Mesenchymal stem cell (in vitro differentiated cells and primary cell): ENCODE data around the gene CR2. TPM values are rescaled to one million over a fixed set of nuclear protein-coding genes. Genes with fewer than 3 reads are reported as not detected.

ENCODE experiments used
- DNase-seq: peaks from one replicate; pipeline ENCODE4 v3.0.0-alpha.2; 2013
- H2AFZ ChIP-seq: one replicate; pipeline ENCODE4 v1.6.1; 2013; ENCODE audit warnings: low read depth, mild to moderate bottlenecking, control low read depth, inconsistent platforms, low read length, moderate library complexity
- H2AK5ac ChIP-seq: 2 replicates; pipeline ENCODE4 v1.6.1; 2013; ENCODE audit warnings: low read length, moderate library complexity, mild to moderate bottlenecking, inconsistent platforms; ENCODE audit not compliant: severe bottlenecking
- H2BK120ac ChIP-seq: one replicate; pipeline ENCODE4 v1.6.1; 2013; ENCODE audit warnings: low read depth, mild to moderate bottlenecking, inconsistent platforms, low read length, moderate library complexity
- H2BK12ac ChIP-seq, 2 experiments: one replicate each; pipeline ENCODE4 v1.6.1; 2013; ENCODE audit warnings: inconsistent platforms in 2 of 2, low read length in 2 of 2, mild to moderate bottlenecking in 2 of 2, moderate library complexity in 2 of 2, control low read depth in 1 of 2
- H2BK15ac ChIP-seq: one replicate; pipeline ENCODE4 v1.6.1; 2013; ENCODE audit warnings: mild to moderate bottlenecking, low read depth, inconsistent platforms; ENCODE audit not compliant: poor library complexity, severe bottlenecking
- H2BK5ac ChIP-seq: 2 replicates; pipeline ENCODE4 v1.6.1; 2013; ENCODE audit warnings: low read depth, mild to moderate bottlenecking, low read length, control low read depth, inconsistent platforms; ENCODE audit not compliant: poor library complexity, severe bottlenecking
- H3K14ac ChIP-seq, 2 experiments: one replicate each; pipeline ENCODE4 v1.6.1; 2013; ENCODE audit warnings: inconsistent platforms in 2 of 2, low read length in 2 of 2, control low read depth in 1 of 2, mild to moderate bottlenecking in 1 of 2, moderate library complexity in 1 of 2
- H3K18ac ChIP-seq, 2 experiments: one replicate each; pipeline ENCODE4 v1.6.1; 2013; ENCODE audit warnings: inconsistent platforms in 2 of 2, low read length in 2 of 2, control low read depth in 1 of 2, low read depth in 1 of 2, mild to moderate bottlenecking in 1 of 2
- H3K23ac ChIP-seq, 2 experiments: one replicate each; pipeline ENCODE4 v1.6.1; 2013; ENCODE audit warnings: inconsistent platforms in 2 of 2, low read length in 2 of 2, mild to moderate bottlenecking in 2 of 2, moderate library complexity in 2 of 2, control low read depth in 1 of 2
- H3K27ac ChIP-seq: 2 replicates; pipeline ENCODE4 v1.5.1; 2013; ENCODE audit warnings: mild to moderate bottlenecking, moderate library complexity, low read length, control low read depth, inconsistent platforms; ENCODE audit not compliant: poor library complexity, severe bottlenecking
- H3K27me3 ChIP-seq, 2 experiments: 2 replicates each; pipeline versions ENCODE4 v1.6.1 to v1.7.0; 2013; ENCODE audit warnings: low read length in 2 of 2, mild to moderate bottlenecking in 2 of 2, moderate library complexity in 2 of 2, control low read depth in 1 of 2, inconsistent platforms in 1 of 2; ENCODE audit not compliant: control insufficient read depth in 1 of 2, insufficient read depth in 1 of 2
- H3K36me3 ChIP-seq, 2 experiments: 2 replicates each; pipeline versions ENCODE4 v1.6.1 to v1.7.0; 2013; ENCODE audit warnings: low read length in 2 of 2, control low read depth in 1 of 2, inconsistent platforms in 1 of 2, low read depth in 1 of 2, mild to moderate bottlenecking in 1 of 2; ENCODE audit not compliant: insufficient read depth in 2 of 2, control insufficient read depth in 1 of 2
- H3K4ac ChIP-seq, 2 experiments: one replicate each; pipeline ENCODE4 v1.6.1; 2013; ENCODE audit warnings: inconsistent platforms in 2 of 2, low read length in 2 of 2, mild to moderate bottlenecking in 2 of 2, moderate library complexity in 2 of 2, control low read depth in 1 of 2, low read depth in 1 of 2
- H3K4me1 ChIP-seq: 2 replicates; pipeline ENCODE4 v1.6.1; 2013; ENCODE audit warnings: low read depth, low read length, control low read depth; ENCODE audit not compliant: control insufficient read depth, insufficient read depth
- H3K4me2 ChIP-seq: 2 replicates; pipeline ENCODE4 v1.6.1; 2013; ENCODE audit warnings: low read length, mild to moderate bottlenecking, inconsistent platforms; ENCODE audit not compliant: poor library complexity, severe bottlenecking
- H3K4me3 ChIP-seq, 2 experiments: 2 replicates each; pipeline versions ENCODE4 v1.5.1 to v1.7.0; 2013; ENCODE audit warnings: low read length in 2 of 2, mild to moderate bottlenecking in 2 of 2, control low read depth in 1 of 2, low read depth in 1 of 2; ENCODE audit not compliant: insufficient read depth in 1 of 2
- H3K79me1 ChIP-seq: replicated peaks from 2 replicates; pipeline ENCODE4 v1.6.1; 2013; ENCODE audit warnings: mild to moderate bottlenecking, control low read depth, low read length, inconsistent platforms; ENCODE audit not compliant: poor library complexity, severe bottlenecking
- H3K9ac ChIP-seq: 2 replicates; pipeline ENCODE4 v1.7.0; 2013; ENCODE audit warnings: mild to moderate bottlenecking, low read length, moderate library complexity
- H3K9me3 ChIP-seq: 2 replicates; pipeline ENCODE4 v1.7.0; 2013; ENCODE audit warnings: mild to moderate bottlenecking, low read length; ENCODE audit not compliant: control insufficient read depth
- H4K8ac ChIP-seq: one replicate; pipeline ENCODE4 v1.6.1; 2013; ENCODE audit warnings: inconsistent platforms, mild to moderate bottlenecking, low read length, moderate library complexity
- H4K91ac ChIP-seq: one replicate; pipeline ENCODE4 v1.6.1; 2013; ENCODE audit warnings: mild to moderate bottlenecking, low read length, inconsistent platforms
- WGBS: methylation state at CpG from one replicate; pipeline ENCODE4 v1.1.7; 2013; ENCODE audit warnings: mixed read lengths; 5-methylcytosine and 5-hydroxymethylcytosine counted together
- polyA plus RNA-seq, 2 experiments: library from polyadenylated mRNA; stranded (reverse); fragments of 200-250 nt; gene quantifications; one replicate each; pipeline ENCODE4 v1.2.3, GENCODE V29; 2013

CR2 gene
- polyA plus RNA-seq (2013, experiment 1 of 2) = not detected
- not detected for polyA plus RNA-seq (2013, experiment 2 of 2)

- Histone ChIP-seq H3K9ac (no peak within 1 kb of the TSS), H2BK12ac (no peak within 1 kb of the TSS), H2BK5ac (no peak within 1 kb of the TSS), H3K4me1 (peaks cover 9% of the 10 kb centered on the region), H3K23ac (no peak within 1 kb of the TSS), H3K14ac (peak within 1 kb of the TSS in 1 of 2 experiments; percentile 64), H3K27ac (no peak within 1 kb of the TSS), H2BK120ac (no peak within 1 kb of the TSS), H2BK15ac (no peak within 1 kb of the TSS), H3K36me3 (no peaks in the 10 kb centered on the region), H4K91ac (no peak within 1 kb of the TSS), H4K8ac (no peak within 1 kb of the TSS), H3K18ac (no peak within 1 kb of the TSS), H3K4me3 (peak within 1 kb of the TSS; percentile 12 to 71), H2AK5ac (no peak within 1 kb of the TSS), H3K79me1 (no peaks in the 10 kb centered on the region), H3K4me2 (peak within 1 kb of the TSS; percentile 94), H3K27me3 (peaks cover 59 to 93% of the 10 kb centered on the region in 2 experiments), H3K9me3 (no peaks in the 10 kb centered on the region), H3K4ac (no peak within 1 kb of the TSS), H2AFZ (peak within 1 kb of the TSS; percentile 10)
- 3% methylated on average over 65 of the region's 75 CpGs for WGBS
- no peak for DNase-seq
Measured at GRCh38 chr1:207454046-207454964, at the start of gene CR2. Gene CR2 (plus strand): TSS chr1:207454328. CDS start chr1:207454419, 91 bp downstream.

- no peak overlapping the region for H3K23ac ChIP-seq
- H3K4me2 ChIP-seq = no peak overlapping the region
- no peak overlapping the region for H3K4ac ChIP-seq
- 74% methylated on average over 4 of the region's 6 CpGs for WGBS
- H2AFZ ChIP-seq = no peak overlapping the region
- H3K4me3 ChIP-seq = no peak overlapping the region
- no peaks in the 10 kb centered on the region for H3K79me1 ChIP-seq
- H3K14ac ChIP-seq = no peak overlapping the region
- no peaks in the 10 kb centered on the region for H3K36me3 ChIP-seq
- no peak overlapping the region for H4K91ac ChIP-seq
- peak; percentile 64 for DNase-seq
- no peak overlapping the region for H2AK5ac ChIP-seq
- H2BK120ac ChIP-seq = no peak overlapping the region
- no peaks in the 10 kb centered on the region for H3K9me3 ChIP-seq
- no peak overlapping the region for H2BK12ac ChIP-seq
- H2BK5ac ChIP-seq = no peak overlapping the region
- H3K18ac ChIP-seq = no peak overlapping the region
- no peak overlapping the region for H4K8ac ChIP-seq
- no peak overlapping the region for H3K27ac ChIP-seq
- H2BK15ac ChIP-seq = no peak overlapping the region
- no peaks in the 10 kb centered on the region for H3K4me1 ChIP-seq
- H3K9ac ChIP-seq = no peak overlapping the region
- H3K27me3 ChIP-seq = peaks cover 0 to 11% of the 10 kb centered on the region in 2 experiments
Measured at GRCh38 chr1:207404849-207405525, 49.1 kb upstream of the CR2 start.

GRCh38 chr1:207405814-207406213 lies 48.3 kb upstream of the CR2 start:
- H2AK5ac ChIP-seq = no peak overlapping the region
- no peaks in the 10 kb centered on the region for H3K4me1 ChIP-seq
- no peaks in the 10 kb centered on the region for H3K9me3 ChIP-seq
- H3K36me3 ChIP-seq = no peaks in the 10 kb centered on the region
- H3K4me3 ChIP-seq = no peak overlapping the region
- H3K79me1 ChIP-seq = no peaks in the 10 kb centered on the region
- H2AFZ ChIP-seq = no peak overlapping the region
- H3K23ac ChIP-seq = no peak overlapping the region
- H3K9ac ChIP-seq = no peak overlapping the region
- no peak overlapping the region for H4K8ac ChIP-seq
- no peak overlapping the region for H4K91ac ChIP-seq
- no peak overlapping the region for H3K4me2 ChIP-seq
- no peak overlapping the region for H2BK120ac ChIP-seq
- DNase-seq = no peak
- H3K18ac ChIP-seq = no peak overlapping the region
- H2BK15ac ChIP-seq = no peak overlapping the region
- no peak overlapping the region for H2BK12ac ChIP-seq
- peaks cover 0 to 11% of the 10 kb centered on the region in 2 experiments for H3K27me3 ChIP-seq
- H3K14ac ChIP-seq = no peak overlapping the region
- H3K4ac ChIP-seq = no peak overlapping the region
- no peak overlapping the region for H3K27ac ChIP-seq
- H2BK5ac ChIP-seq = no peak overlapping the region

- no peaks in the 10 kb centered on the region for H3K4me1 ChIP-seq
- no peak overlapping the region for H2AFZ ChIP-seq
- WGBS = no CpG with 5 or more reads among the region's 1 CpG
- no peak overlapping the region for H3K27ac ChIP-seq
- H4K91ac ChIP-seq = no peak overlapping the region
- H3K27me3 ChIP-seq = peaks cover 0 to 11% of the 10 kb centered on the region in 2 experiments
- H3K14ac ChIP-seq = no peak overlapping the region
- no peak for DNase-seq
- no peak overlapping the region for H2AK5ac ChIP-seq
- no peaks in the 10 kb centered on the region for H3K79me1 ChIP-seq
- H2BK15ac ChIP-seq = no peak overlapping the region
- H3K4me2 ChIP-seq = no peak overlapping the region
- H3K9me3 ChIP-seq = no peaks in the 10 kb centered on the region
- no peak overlapping the region for H3K4me3 ChIP-seq
- H3K18ac ChIP-seq = no peak overlapping the region
- no peak overlapping the region for H2BK12ac ChIP-seq
- peak overlapping the region; percentile 22 for H3K9ac ChIP-seq
- H3K23ac ChIP-seq = no peak overlapping the region
- H3K4ac ChIP-seq = no peak overlapping the region
- no peak overlapping the region for H2BK120ac ChIP-seq
- no peak overlapping the region for H2BK5ac ChIP-seq
- no peaks in the 10 kb centered on the region for H3K36me3 ChIP-seq
- no peak overlapping the region for H4K8ac ChIP-seq
Measured at GRCh38 chr1:207407655-207408260, 46.4 kb upstream of the CR2 start.
